HepG2 (cell line): ENCODE results near the gene ARHGAP5. TPM values are rescaled to one million over a fixed set of nuclear protein-coding genes. Genes with fewer than 3 reads are reported as not detected.

Source experiments
- ATAC-seq: fragments of 200-7000 bp; cut with Tn5 transposase; 3 replicates; pipeline ENCODE4 v1.9.1; 2020; ENCODE audit warnings: mild to moderate bottlenecking, moderate library complexity
- BruUV-seq: library from RNA; stranded (reverse); fragments of 400-500 nt; replicated peaks from 2 replicates; lab custom pipeline; 2021; lab: Mats Ljungman, UMichigan
- CTCF ChIA-PET: fragments of 300-600 bp; formaldehyde crosslinking; extraction: SDS; loops from one replicate; lab custom pipeline; 2021; ENCODE audit warnings: low total read pairs, inconsistent platforms, low intra/inter-chr PET ratio; lab: Yijun Ruan, JAX
- POLR2A ChIA-PET: fragments of 350-600 bp; sonication (Branson Sonifier 250); formaldehyde crosslinking; loops from one replicate; lab custom pipeline; 2020; ENCODE audit warnings: antibody characterized with exemption, inconsistent platforms; lab: Yijun Ruan, JAX
- DNase-seq: peaks from one replicate; pipeline ENCODE4 v3.0.0-alpha.2; 2015; ENCODE audit warnings: low spot score
- FAIRE-seq: peaks from 3 replicates; lab custom pipeline; 2011; peaks lifted over from hg19 to GRCh38; lab: Jason Lieb, UNC
- H2AFZ ChIP-seq: one replicate; pipeline ENCODE4 v1.6.1; 2011; ENCODE audit warnings: low read length, inconsistent platforms
- H3K27ac ChIP-seq: fragments of 300-600 bp; 3 replicates; pipeline ENCODE4 v1.8.0; 2011; ENCODE audit warnings: mixed run types, mild to moderate bottlenecking, mixed read lengths, low read length, inconsistent platforms; ENCODE audit not compliant: insufficient read depth; ENCODE audit errors: extremely low read length
- H3K27me3 ChIP-seq, 2 experiments: fragments of 200-600 bp in 1 of 2; 2 replicates in 1 of 2; 3 replicates in 1 of 2; pipeline versions ENCODE4 v1.6.0 to v1.8.0; 2011; ENCODE audit warnings: low read length in 2 of 2, mild to moderate bottlenecking in 2 of 2, moderate library complexity in 2 of 2, inconsistent platforms in 1 of 2; ENCODE audit not compliant: insufficient read depth in 2 of 2, control insufficient read depth in 1 of 2
- H3K36me3 ChIP-seq, 2 experiments: fragments of 200-600 bp in 1 of 2; replicated peaks in 1 of 2; 2 replicates in 1 of 2; 3 replicates in 1 of 2; pipeline versions ENCODE4 v1.5.1 to v1.8.0; 2011; ENCODE audit warnings: low read length in 2 of 2, inconsistent platforms in 1 of 2; ENCODE audit not compliant: insufficient read depth in 2 of 2, control insufficient read depth in 1 of 2
- H3K4me1 ChIP-seq: 2 replicates; pipeline ENCODE4 v1.5.1; 2012; ENCODE audit warnings: low read length, inconsistent platforms; ENCODE audit not compliant: insufficient read depth
- H3K4me2 ChIP-seq: 2 replicates; pipeline ENCODE4 v1.6.0; 2011; ENCODE audit warnings: low read depth, low read length, inconsistent platforms
- H3K4me3 ChIP-seq, 3 experiments: fragments of 200-600 bp in 1 of 3; sonication (generic), shearing (Covaris generic) in 1 of 3; replicated peaks in 1 of 3; 2 replicates each; pipeline ENCODE4 v1.5.1; 2011 to 2016; ENCODE audit warnings: low read length in 3 of 3, inconsistent platforms in 2 of 3, low read depth in 2 of 3, mild to moderate bottlenecking in 2 of 3, control low read depth in 1 of 3, mixed read lengths in 1 of 3; ENCODE audit not compliant: insufficient read depth in 1 of 3
- H3K79me2 ChIP-seq: one replicate; pipeline ENCODE4 v1.6.1; 2011; ENCODE audit warnings: low read length, inconsistent platforms; ENCODE audit not compliant: insufficient read depth
- H3K9ac ChIP-seq: 2 replicates; pipeline ENCODE4 v1.6.0; 2011; ENCODE audit warnings: mild to moderate bottlenecking, low read depth, low read length, inconsistent platforms; ENCODE audit not compliant: insufficient read depth
- H3K9me3 ChIP-seq: 2 replicates; pipeline ENCODE4 v1.5.1; 2012; ENCODE audit warnings: mild to moderate bottlenecking, low read length
- H4K20me1 ChIP-seq: 2 replicates; pipeline ENCODE4 v1.6.0; 2011; ENCODE audit warnings: inconsistent platforms, mild to moderate bottlenecking, low read length, moderate library complexity; ENCODE audit not compliant: insufficient read depth
- DNMT3B ChIP-seq: conservative IDR thresholded peaks from 2 replicates; pipeline ENCODE4 v1.6.1; 2016; ENCODE audit warnings: missing biosample characterization, control low read depth
- EHMT2 ChIP-seq: fragments of 200-600 bp; sonication (generic); IDR thresholded peaks from 2 replicates; pipeline ENCODE4 v1.7.0; 2017; ENCODE audit warnings: antibody characterized with exemption, low read depth, low read length, borderline replicate concordance
- FOXA1 ChIP-seq, 2 experiments: fragments of 450-650 bp in 1 of 2; sonication (generic) in 1 of 2; formaldehyde crosslinking in 1 of 2; IDR thresholded peaks; 2 replicates each; pipeline versions ENCODE4 v1.4.0 to v1.6.1; 2016 to 2020; ENCODE audit warnings: missing genetic modification reagents in 1 of 2
- FOXK1 ChIP-seq: sonication (generic); formaldehyde crosslinking; IDR thresholded peaks from 2 replicates; pipeline ENCODE4 v1.4.0; 2020; ENCODE audit warnings: low read depth, missing genetic modification reagents, borderline replicate concordance
- MED13 ChIP-seq: sonication (generic); formaldehyde crosslinking; IDR thresholded peaks from 2 replicates; pipeline ENCODE4 v1.5.0; 2020; ENCODE audit warnings: missing genetic modification reagents
- MEIS1 ChIP-seq: sonication (generic); formaldehyde crosslinking; IDR thresholded peaks from 2 replicates; pipeline ENCODE4 v1.9.0; 2021; ENCODE audit warnings: mild to moderate bottlenecking, missing genetic modification reagents, moderate library complexity, borderline replicate concordance
- POLR2A ChIP-seq, 2 experiments: IDR thresholded peaks; 2 replicates each; pipeline ENCODE4 v1.6.1; 2011; ENCODE audit warnings: low read depth in 2 of 2, low read length in 2 of 2, mild to moderate bottlenecking in 1 of 2, moderate library complexity in 1 of 2; ENCODE audit not compliant: insufficient read depth in 1 of 2
- RBAK ChIP-seq: sonication (generic); formaldehyde crosslinking; IDR thresholded peaks from 2 replicates; pipeline ENCODE4 v1.5.1; 2020; ENCODE audit warnings: mild to moderate bottlenecking, missing genetic modification reagents
- ZBTB38 ChIP-seq: sonication (generic); formaldehyde crosslinking; IDR thresholded peaks from 2 replicates; pipeline ENCODE4 v1.5.1; 2020; ENCODE audit warnings: mild to moderate bottlenecking, missing genetic modification reagents
- ZNF367 ChIP-seq: sonication (generic); formaldehyde crosslinking; IDR thresholded peaks from 2 replicates; pipeline ENCODE4 v1.4.0; 2020; ENCODE audit warnings: missing genetic modification reagents, borderline replicate concordance
- WGBS: methylation state at CpG from one replicate; pipeline ENCODE4 v1.1.6; 2017; ENCODE audit warnings: low lambda C conversion rate; 5-methylcytosine and 5-hydroxymethylcytosine counted together
- in situ Hi-C: cut with HindIII; loops from 2 replicates; pipeline ENCODE4 v1.10.0; 2017; ENCODE audit warnings: low pct_unique_long_range_greater_than_20kb; ENCODE audit not compliant: extremely low pct_ligation_motif_present
- intact Hi-C: fragments of 100-400 bp; cut with micrococcal nuclease; formaldehyde crosslinking; loops from one replicate; pipeline ENCODE4 v1.10.0; 2022; ENCODE audit not compliant: unreplicated experiment
- polyA plus RNA-seq, 8 experiments: library from polyadenylated mRNA; depleted of rRNA in 3 of 8; stranded (reverse) in 7 of 8; unstranded in 1 of 8; fragments of >200 nt; fragmentation: Illumina TruSeq in 4 of 8; extraction: Trizol in 4 of 8; gene quantifications; 2 replicates each; pipeline versions ENCODE4 v1.2.1 to v1.2.3, GENCODE V29; 2011 to 2016; ENCODE audit warnings: low read depth in 4 of 8, missing spikeins in 1 of 8, mixed read lengths in 1 of 8; ENCODE audit not compliant: insufficient read depth in 1 of 8
- total RNA-seq, 5 experiments: library from RNA; depleted of rRNA; stranded (reverse); fragments of >200 nt; fragmentation: Illumina TruSeq; extraction: Trizol; gene quantifications; 2 replicates each; pipeline ENCODE4 v1.2.3, GENCODE V29; 2016; ENCODE audit warnings: low read depth in 1 of 5
- TF ChIP-seq, protein P1 (sequence below): sonication (generic); formaldehyde crosslinking; IDR thresholded peaks from 2 replicates; pipeline ENCODE4 v1.4.0; 2020; ENCODE audit warnings: missing genetic modification reagents, borderline replicate concordance
- TF ChIP-seq, protein P2 (sequence below): sonication (generic); formaldehyde crosslinking; IDR thresholded peaks from 2 replicates; pipeline ENCODE4 v1.4.0; 2020; ENCODE audit warnings: mild to moderate bottlenecking, missing genetic modification reagents
- TF ChIP-seq, protein P3 (sequence below): sonication (generic); formaldehyde crosslinking; IDR thresholded peaks from 2 replicates; pipeline ENCODE4 v1.4.0; 2020; ENCODE audit warnings: missing genetic modification reagents, low read depth, mild to moderate bottlenecking, borderline replicate concordance

Gene ARHGAP5
- total and polyA plus RNA-seq, 2 of the 13 experiments (the other 11 are each of a cell fraction or from before 2014, with no cell fraction given): 33.7 to 144 TPM

DNA sequence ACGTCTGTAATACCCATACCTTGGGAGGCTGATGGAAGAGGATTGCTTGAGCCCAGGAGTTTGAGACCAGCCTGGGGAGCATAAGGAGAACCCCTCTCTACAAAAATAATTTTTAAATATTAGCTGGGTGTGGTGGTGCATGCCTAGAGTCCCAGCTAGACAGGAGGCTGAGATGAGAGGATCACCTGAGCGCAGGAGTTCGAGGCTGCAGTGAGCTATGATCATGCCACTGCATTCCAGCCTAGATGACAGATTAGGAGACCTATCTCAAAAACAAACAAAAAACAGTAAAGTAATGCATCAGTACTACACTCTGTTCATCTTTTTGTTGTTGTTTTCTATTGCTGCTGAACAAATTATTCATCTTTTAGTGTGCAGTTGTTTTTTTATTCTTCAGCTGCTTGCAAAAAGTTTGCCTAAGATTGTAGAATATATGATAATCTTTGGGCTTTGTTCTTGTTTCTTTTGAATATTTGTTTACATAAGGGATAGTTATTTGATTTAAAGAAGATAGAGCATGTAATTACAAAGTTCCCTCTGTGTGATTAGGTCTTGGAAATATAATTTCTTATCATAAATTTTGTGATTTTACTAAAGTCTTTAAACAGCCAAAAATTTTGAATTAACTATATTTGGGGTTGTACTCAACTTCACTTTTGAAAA lies 8.2 kb downstream of the ARHGAP5 start:
- Histone ChIP-seq H2AFZ (no peak overlapping the region), H3K79me2 (peaks cover 98% of the 10 kb centered on the region), H3K4me2 (peak overlapping the region; percentile 3; the same call in 1 of the 2 replicates), H3K4me3 (no peak overlapping the region), H3K36me3 (peaks cover 0 to under 1% of the 10 kb centered on the region in 2 experiments; a peak in 2 of 5 replicates), H3K4me1 (peaks cover 73% of the 10 kb centered on the region), H3K27me3 (no peaks in the 10 kb centered on the region), H3K27ac (peak overlapping the region; percentile 62), H4K20me1 (peaks cover 55% of the 10 kb centered on the region), H3K9me3 (no peaks in the 10 kb centered on the region), H3K9ac (no peak overlapping the region)
- WGBS: 89% methylated on average over 3 of the region's 3 CpGs
- no TSS peak for BruUV-seq
- DNase-seq (peak; percentile 36), ATAC-seq (no peak), FAIRE-seq (no peak)
- ChIA-PET POLR2A (interaction anchor here (1.4 to 1.7 kb wide), 2 partner anchors 9 to 665 kb away, joined by 3 to 9 read pairs; partner anchors contain the start of genes ARHGAP5 and HEATR5A), CTCF (no interaction called here)
- intact Hi-C loops (no loop called here), in situ Hi-C loops (no loop called here)
- TF ChIP-seq FOXA1 (IDR thresholded peaks at IDR 0.05): peak; percentile 75; the same call in 1 of the 2 replicates
- TF ChIP-seq FOXA1 (CRISPR knock-in tag; IDR thresholded peaks at IDR 0.05): no peak
- TF ChIP-seq MED13 (CRISPR knock-in tag): no peak
- TF ChIP-seq, protein P1, sequence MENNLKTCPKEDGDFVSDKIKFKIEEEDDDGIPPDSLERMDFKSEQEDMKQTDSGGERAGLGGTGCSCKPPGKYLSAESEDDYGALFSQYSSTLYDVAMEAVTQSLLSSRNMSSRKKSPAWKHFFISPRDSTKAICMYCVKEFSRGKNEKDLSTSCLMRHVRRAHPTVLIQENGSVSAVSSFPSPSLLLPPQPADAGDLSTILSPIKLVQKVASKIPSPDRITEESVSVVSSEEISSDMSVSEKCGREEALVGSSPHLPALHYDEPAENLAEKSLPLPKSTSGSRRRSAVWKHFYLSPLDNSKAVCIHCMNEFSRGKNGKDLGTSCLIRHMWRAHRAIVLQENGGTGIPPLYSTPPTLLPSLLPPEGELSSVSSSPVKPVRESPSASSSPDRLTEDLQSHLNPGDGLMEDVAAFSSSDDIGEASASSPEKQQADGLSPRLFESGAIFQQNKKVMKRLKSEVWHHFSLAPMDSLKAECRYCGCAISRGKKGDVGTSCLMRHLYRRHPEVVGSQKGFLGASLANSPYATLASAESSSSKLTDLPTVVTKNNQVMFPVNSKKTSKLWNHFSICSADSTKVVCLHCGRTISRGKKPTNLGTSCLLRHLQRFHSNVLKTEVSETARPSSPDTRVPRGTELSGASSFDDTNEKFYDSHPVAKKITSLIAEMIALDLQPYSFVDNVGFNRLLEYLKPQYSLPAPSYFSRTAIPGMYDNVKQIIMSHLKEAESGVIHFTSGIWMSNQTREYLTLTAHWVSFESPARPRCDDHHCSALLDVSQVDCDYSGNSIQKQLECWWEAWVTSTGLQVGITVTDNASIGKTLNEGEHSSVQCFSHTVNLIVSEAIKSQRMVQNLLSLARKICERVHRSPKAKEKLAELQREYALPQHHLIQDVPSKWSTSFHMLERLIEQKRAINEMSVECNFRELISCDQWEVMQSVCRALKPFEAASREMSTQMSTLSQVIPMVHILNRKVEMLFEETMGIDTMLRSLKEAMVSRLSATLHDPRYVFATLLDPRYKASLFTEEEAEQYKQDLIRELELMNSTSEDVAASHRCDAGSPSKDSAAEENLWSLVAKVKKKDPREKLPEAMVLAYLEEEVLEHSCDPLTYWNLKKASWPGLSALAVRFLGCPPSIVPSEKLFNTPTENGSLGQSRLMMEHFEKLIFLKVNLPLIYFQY: no peak
- TF ChIP-seq, protein P2, sequence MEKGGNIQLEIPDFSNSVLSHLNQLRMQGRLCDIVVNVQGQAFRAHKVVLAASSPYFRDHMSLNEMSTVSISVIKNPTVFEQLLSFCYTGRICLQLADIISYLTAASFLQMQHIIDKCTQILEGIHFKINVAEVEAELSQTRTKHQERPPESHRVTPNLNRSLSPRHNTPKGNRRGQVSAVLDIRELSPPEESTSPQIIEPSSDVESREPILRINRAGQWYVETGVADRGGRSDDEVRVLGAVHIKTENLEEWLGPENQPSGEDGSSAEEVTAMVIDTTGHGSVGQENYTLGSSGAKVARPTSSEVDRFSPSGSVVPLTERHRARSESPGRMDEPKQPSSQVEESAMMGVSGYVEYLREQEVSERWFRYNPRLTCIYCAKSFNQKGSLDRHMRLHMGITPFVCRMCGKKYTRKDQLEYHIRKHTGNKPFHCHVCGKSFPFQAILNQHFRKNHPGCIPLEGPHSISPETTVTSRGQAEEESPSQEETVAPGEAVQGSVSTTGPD (CRISPR knock-in tag): no peak
- no peak for TF ChIP-seq ZNF367 (CRISPR knock-in tag)
- no peak for TF ChIP-seq ZBTB38 (CRISPR knock-in tag)
- no peak for TF ChIP-seq DNMT3B (CRISPR knock-in tag)
- TF ChIP-seq EHMT2: no peak
- TF ChIP-seq, protein P3, sequence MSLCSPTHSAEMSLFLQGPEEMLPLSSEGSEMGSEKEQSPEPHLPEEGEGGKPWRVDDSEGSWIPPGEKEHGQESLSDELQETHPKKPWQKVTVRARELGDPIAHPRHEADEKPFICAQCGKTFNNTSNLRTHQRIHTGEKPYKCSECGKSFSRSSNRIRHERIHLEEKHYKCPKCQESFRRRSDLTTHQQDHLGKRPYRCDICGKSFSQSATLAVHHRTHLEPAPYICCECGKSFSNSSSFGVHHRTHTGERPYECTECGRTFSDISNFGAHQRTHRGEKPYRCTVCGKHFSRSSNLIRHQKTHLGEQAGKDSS (CRISPR knock-in tag): no peak
- TF ChIP-seq POLR2A (IDR thresholded peaks at IDR 0.05; ENCODE audit: insufficient read depth in 1 of 2, low read depth in 2 of 2, low read length in 2 of 2): 0 out of 4 replicates have a peak, but pooled peaks of 1 of the 2 experiments have one; percentile 27
- no peak for TF ChIP-seq MEIS1 (CRISPR knock-in tag)
- no peak for TF ChIP-seq FOXK1 (CRISPR knock-in tag)
- TF ChIP-seq RBAK (CRISPR knock-in tag): no peak
